DND-41 (cell line): ENCODE results near the gene DYNLT5.
A peak's percentile ranks its signal among the peaks of the same experiment; 100 is the strongest.

Experiments used
- ATAC-seq: fragments of 200-7000 bp; cut with Tn5 transposase; 3 replicates; pipeline ENCODE4 v1.9.1; 2021; ENCODE audit warnings: low read depth; ENCODE audit not compliant: insufficient read depth
- DNase-seq: peaks from one replicate; pipeline ENCODE4 v3.0.0-alpha.2; 2020
- H2AFZ ChIP-seq: 2 replicates; pipeline ENCODE4 v1.6.0; 2012; ENCODE audit warnings: low read depth, low read length
- H3K27ac ChIP-seq: 2 replicates; pipeline ENCODE4 v1.5.1; 2012; ENCODE audit warnings: low read length, inconsistent platforms
- H3K27me3 ChIP-seq: fragments of 200-600 bp; sonication (generic); 2 replicates; pipeline ENCODE4 v1.6.0; 2012; ENCODE audit warnings: low read length, mild to moderate bottlenecking, inconsistent platforms; ENCODE audit not compliant: insufficient read depth, poor library complexity
- H3K36me3 ChIP-seq: 2 replicates; pipeline ENCODE4 v1.5.1; 2012; ENCODE audit warnings: low read length, inconsistent platforms; ENCODE audit not compliant: insufficient read depth
- H3K4me1 ChIP-seq: 2 replicates; pipeline ENCODE4 v1.5.1; 2012; ENCODE audit warnings: mild to moderate bottlenecking, low read length; ENCODE audit not compliant: insufficient read depth
- H3K4me2 ChIP-seq: 2 replicates; pipeline ENCODE4 v1.6.0; 2012; ENCODE audit warnings: mild to moderate bottlenecking, moderate library complexity, low read length, inconsistent platforms; ENCODE audit not compliant: insufficient read depth
- H3K4me3 ChIP-seq, 2 experiments: fragments of 200-600 bp in 1 of 2; shearing (Covaris generic) in 1 of 2; 2 replicates each; pipeline ENCODE4 v1.5.1; 2012 to 2016; ENCODE audit warnings: inconsistent platforms in 2 of 2, low read length in 2 of 2, mild to moderate bottlenecking in 2 of 2, low read depth in 1 of 2, moderate library complexity in 1 of 2
- H3K79me2 ChIP-seq: 2 replicates; pipeline ENCODE4 v1.6.0; 2012; ENCODE audit warnings: low read length, inconsistent platforms; ENCODE audit not compliant: insufficient read depth
- H3K9ac ChIP-seq: 2 replicates; pipeline ENCODE4 v1.6.0; 2012; ENCODE audit warnings: low read depth, mild to moderate bottlenecking, inconsistent platforms, low read length, moderate library complexity
- H3K9me3 ChIP-seq: 2 replicates; pipeline ENCODE4 v1.5.1; 2012; ENCODE audit warnings: low read length, moderate library complexity, mild to moderate bottlenecking, inconsistent platforms; ENCODE audit not compliant: insufficient read depth, severe bottlenecking
- H4K20me1 ChIP-seq: 2 replicates; pipeline ENCODE4 v1.6.0; 2012; ENCODE audit warnings: low read length; ENCODE audit not compliant: insufficient read depth
- EZH2 ChIP-seq: IDR thresholded peaks from 3 replicates; pipeline ENCODE4 v1.6.1; 2012; ENCODE audit warnings: borderline replicate concordance, low read depth, mild to moderate bottlenecking, moderate library complexity, low read length, inconsistent platforms; ENCODE audit not compliant: severe bottlenecking
- TF ChIP-seq, protein P1 (sequence below): IDR thresholded peaks from 2 replicates; pipeline ENCODE4 v1.5.1; 2012; ENCODE audit warnings: borderline replicate concordance, low read length, moderate library complexity, mild to moderate bottlenecking; ENCODE audit not compliant: poor library complexity, severe bottlenecking; ENCODE audit errors: extremely low read depth

The DYNLT5 gene

DNA sequence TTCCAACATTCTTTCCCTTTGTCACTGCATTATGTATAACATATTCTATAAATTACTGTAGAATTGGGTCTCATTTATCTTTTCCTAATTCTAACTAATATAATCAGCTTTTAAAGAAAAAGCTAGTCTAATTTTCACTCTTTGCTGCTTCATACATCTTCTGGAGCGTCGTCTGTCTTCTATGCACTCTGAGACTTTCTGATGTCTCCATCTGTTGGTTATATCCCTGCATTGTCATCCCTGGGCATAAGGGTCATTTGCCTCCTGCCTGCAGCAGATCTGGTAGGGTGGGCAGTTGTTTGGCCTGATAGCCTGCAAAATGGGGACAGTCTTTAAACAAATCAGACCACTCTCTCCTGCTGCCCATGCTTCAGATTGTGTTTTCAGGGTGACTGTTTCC is 40.8 kb upstream of the DYNLT5 start:
- H3K27ac ChIP-seq = no peak overlapping the region

DNA sequence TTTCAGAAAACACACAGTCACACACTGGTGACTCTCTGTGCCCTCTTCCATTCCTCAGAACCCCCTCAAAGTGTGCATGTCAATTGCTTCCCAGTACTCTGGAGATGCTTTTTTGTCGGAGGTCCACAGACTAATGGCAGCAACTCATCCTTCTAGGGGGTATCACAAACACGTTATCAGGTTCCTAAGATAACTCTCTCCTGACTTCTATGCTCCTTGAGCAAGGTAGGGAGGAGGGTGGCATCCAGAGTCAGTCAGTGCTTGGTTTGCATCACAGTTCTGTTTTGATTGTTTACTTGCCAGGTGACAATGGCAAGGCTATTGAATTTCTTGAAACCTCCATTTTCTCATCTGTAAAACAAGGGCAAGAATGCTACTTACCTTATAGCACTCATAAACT is 39.4 kb upstream of the DYNLT5 start:
- ATAC-seq (no peak), DNase-seq (no peak)
- no peaks in the 10 kb centered on the region for H3K4me1 ChIP-seq
- H2AFZ ChIP-seq = no peak overlapping the region
- no peak overlapping the region for H3K4me3 ChIP-seq
- no peak overlapping the region for H3K9ac ChIP-seq
- H3K27me3 ChIP-seq = no peaks in the 10 kb centered on the region
- no peaks in the 10 kb centered on the region for H4K20me1 ChIP-seq
- H3K79me2 ChIP-seq = no peaks in the 10 kb centered on the region
- H3K27ac ChIP-seq = no peak overlapping the region
- TF ChIP-seq, protein P1, sequence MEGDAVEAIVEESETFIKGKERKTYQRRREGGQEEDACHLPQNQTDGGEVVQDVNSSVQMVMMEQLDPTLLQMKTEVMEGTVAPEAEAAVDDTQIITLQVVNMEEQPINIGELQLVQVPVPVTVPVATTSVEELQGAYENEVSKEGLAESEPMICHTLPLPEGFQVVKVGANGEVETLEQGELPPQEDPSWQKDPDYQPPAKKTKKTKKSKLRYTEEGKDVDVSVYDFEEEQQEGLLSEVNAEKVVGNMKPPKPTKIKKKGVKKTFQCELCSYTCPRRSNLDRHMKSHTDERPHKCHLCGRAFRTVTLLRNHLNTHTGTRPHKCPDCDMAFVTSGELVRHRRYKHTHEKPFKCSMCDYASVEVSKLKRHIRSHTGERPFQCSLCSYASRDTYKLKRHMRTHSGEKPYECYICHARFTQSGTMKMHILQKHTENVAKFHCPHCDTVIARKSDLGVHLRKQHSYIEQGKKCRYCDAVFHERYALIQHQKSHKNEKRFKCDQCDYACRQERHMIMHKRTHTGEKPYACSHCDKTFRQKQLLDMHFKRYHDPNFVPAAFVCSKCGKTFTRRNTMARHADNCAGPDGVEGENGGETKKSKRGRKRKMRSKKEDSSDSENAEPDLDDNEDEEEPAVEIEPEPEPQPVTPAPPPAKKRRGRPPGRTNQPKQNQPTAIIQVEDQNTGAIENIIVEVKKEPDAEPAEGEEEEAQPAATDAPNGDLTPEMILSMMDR = no peak
- no peak for TF ChIP-seq EZH2
- no peak overlapping the region for H3K4me2 ChIP-seq
- no peaks in the 10 kb centered on the region for H3K36me3 ChIP-seq
- H3K9me3 ChIP-seq = no peaks in the 10 kb centered on the region

More for the DNA sequence above, 40.8 kb upstream of the DYNLT5 start:
- Histone ChIP-seq H3K79me2 (no peaks in the 10 kb centered on the region), H4K20me1 (no peaks in the 10 kb centered on the region), H2AFZ (no peak overlapping the region), H3K9ac (no peak overlapping the region), H3K36me3 (no peaks in the 10 kb centered on the region), H3K4me1 (no peaks in the 10 kb centered on the region), H3K9me3 (no peaks in the 10 kb centered on the region), H3K27me3 (no peaks in the 10 kb centered on the region), H3K4me2 (no peak overlapping the region), H3K4me3 (no peak overlapping the region)
- TF ChIP-seq, protein P1 = peak; percentile 24
- no peak for TF ChIP-seq EZH2
- ATAC-seq (no peak), DNase-seq (no peak)

DNA sequence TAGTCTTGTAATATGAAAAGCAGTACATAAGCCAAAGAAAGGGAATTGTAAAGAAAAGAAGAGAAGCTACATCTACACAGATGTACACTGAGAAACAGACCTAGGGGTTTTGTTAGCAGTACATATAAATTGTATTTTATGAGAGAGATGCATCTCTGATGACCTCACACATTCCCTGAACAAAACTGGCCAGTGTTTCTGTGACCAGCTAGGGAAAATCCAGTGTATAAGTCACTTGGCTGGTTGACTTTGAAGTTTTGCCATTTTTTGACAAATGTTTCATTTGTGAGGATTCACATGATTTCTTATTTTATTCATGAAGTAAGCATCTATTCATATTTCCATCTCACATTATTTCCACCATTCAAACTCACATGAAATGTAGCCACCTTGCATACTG is 28.3 kb upstream of the DYNLT5 start:
- Histone ChIP-seq H3K27me3 (no peaks in the 10 kb centered on the region), H3K4me3 (no peak overlapping the region), H3K79me2 (no peaks in the 10 kb centered on the region), H3K4me1 (peaks cover 29% of the 10 kb centered on the region), H4K20me1 (no peaks in the 10 kb centered on the region), H3K36me3 (no peaks in the 10 kb centered on the region), H3K9ac (no peak overlapping the region), H2AFZ (no peak overlapping the region), H3K27ac (no peak overlapping the region), H3K9me3 (no peaks in the 10 kb centered on the region), H3K4me2 (no peak overlapping the region)
- DNase-seq (no peak), ATAC-seq (no peak)
- TF ChIP-seq EZH2 = no peak
- TF ChIP-seq, protein P1 = no peak

DNA sequence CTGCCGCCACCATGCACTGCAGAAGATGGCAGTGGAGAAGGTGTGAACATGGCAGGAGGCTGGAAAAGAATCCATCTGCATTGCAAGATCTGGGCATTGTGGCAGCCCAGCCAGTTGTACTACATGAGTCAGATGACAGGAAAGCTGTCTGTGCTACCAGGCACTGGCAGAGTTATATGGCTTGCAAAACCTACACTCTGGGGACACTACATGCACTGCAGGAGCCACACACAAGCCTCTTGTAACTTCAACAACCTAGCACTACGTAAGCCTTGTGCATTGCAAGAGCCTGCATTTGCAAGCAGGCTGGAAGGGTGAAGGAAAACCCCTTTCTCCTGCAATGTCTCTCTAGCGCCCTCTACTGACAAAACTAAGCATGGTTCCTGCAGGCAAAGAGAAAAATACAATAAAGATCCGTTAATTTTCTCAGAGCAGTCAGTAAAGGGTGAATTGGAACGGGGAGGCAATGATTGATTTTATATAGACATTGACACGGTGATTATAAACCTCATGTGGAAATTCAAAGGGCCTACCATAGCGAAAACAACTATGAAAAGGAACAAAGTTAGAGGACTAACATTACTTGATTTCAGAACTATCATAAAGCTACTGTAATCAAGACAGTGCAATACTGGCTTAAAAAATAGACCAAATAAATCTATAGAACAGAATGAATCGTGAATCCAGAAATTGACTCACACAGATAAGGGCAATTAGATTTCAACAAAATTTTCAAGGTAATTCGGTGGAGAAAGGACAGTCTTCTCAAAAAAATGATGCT is 26.2 kb upstream of the DYNLT5 start:
- Histone ChIP-seq H3K79me2 (no peaks in the 10 kb centered on the region), H3K27ac (peak overlapping the region; percentile 93), H3K4me2 (no peak overlapping the region; the same call in none of the 2 replicates), H3K4me3 (no peak overlapping the region), H2AFZ (peak overlapping the region; percentile 65), H4K20me1 (no peaks in the 10 kb centered on the region), H3K36me3 (no peaks in the 10 kb centered on the region), H3K4me1 (peaks cover 50% of the 10 kb centered on the region), H3K27me3 (no peaks in the 10 kb centered on the region), H3K9me3 (no peaks in the 10 kb centered on the region), H3K9ac (peak overlapping the region; percentile 14; the same call in 1 of the 2 replicates)
- ATAC-seq (peak; percentile 61), DNase-seq (peak; percentile 60)
- no peak for TF ChIP-seq EZH2
- TF ChIP-seq, protein P1 = peak; percentile 98
